ENCODE measurements around the gene SAMHD1. TPM values are rescaled to one million over a fixed set of nuclear protein-coding genes. Genes with fewer than 3 reads are reported as not detected.

SAMHD1 gene
- total and polyA plus RNA-seq, 2 of the 13 experiments (the other 11 are each of a cell fraction or from before 2014, with no cell fraction given), result 16.9 to 43.5 TPM

GRCh38 chr20:36865861-36866149 lies 85.7 kb downstream of the SAMHD1 start (continued):
- TF ChIP-seq ZNF687 (CRISPR knock-in tag; IDR thresholded peaks at IDR 0.05), result peak; percentile 28; the same call in 1 of the 2 replicates
- TF ChIP-seq ZNF337 (CRISPR knock-in tag; IDR thresholded peaks at IDR 0.05; ENCODE audit: borderline replicate concordance, low read depth), result no peak
- 0 out of 2 replicates have a peak, but pooled peaks have one; percentile 5 for TF ChIP-seq MED1 (CRISPR knock-in tag; IDR thresholded peaks at IDR 0.05)
- TF ChIP-seq TEAD3 (CRISPR knock-in tag; optimal IDR thresholded peaks at IDR 0.05; ENCODE audit: borderline replicate concordance), result peak; percentile 21
- 0 out of 2 replicates have a peak, but pooled peaks have one; percentile 2 for TF ChIP-seq MTA1 (CRISPR knock-in tag; IDR thresholded peaks at IDR 0.05; ENCODE audit: borderline replicate concordance)
- peak; percentile 24; the same call in 1 of the 2 replicates for TF ChIP-seq ZNF574 (CRISPR knock-in tag; IDR thresholded peaks at IDR 0.05)
- 0 out of 2 replicates have a peak, but pooled peaks have one; percentile 22 for TF ChIP-seq DZIP1 (CRISPR knock-in tag; IDR thresholded peaks at IDR 0.05)
- TF ChIP-seq NR1H2 (CRISPR knock-in tag; IDR thresholded peaks at IDR 0.05; ENCODE audit: borderline replicate concordance, low read depth), result no peak
